Endometrium (tissue), 2 donors: ENCODE results near the gene POMT1.
"Not testable (repeated sequence)": the region's sequence is repeated elsewhere in the genome, so short reads cannot be mapped to it uniquely, and the experiment has no call there.

Source experiments
- FAIRE-seq: peaks from 2 replicates; lab custom pipeline; 2012; peaks lifted over from hg19 to GRCh38; lab: Jason Lieb, UNC
- donor health status: control.
- donor health status: control.

POMT1 gene

DNA sequence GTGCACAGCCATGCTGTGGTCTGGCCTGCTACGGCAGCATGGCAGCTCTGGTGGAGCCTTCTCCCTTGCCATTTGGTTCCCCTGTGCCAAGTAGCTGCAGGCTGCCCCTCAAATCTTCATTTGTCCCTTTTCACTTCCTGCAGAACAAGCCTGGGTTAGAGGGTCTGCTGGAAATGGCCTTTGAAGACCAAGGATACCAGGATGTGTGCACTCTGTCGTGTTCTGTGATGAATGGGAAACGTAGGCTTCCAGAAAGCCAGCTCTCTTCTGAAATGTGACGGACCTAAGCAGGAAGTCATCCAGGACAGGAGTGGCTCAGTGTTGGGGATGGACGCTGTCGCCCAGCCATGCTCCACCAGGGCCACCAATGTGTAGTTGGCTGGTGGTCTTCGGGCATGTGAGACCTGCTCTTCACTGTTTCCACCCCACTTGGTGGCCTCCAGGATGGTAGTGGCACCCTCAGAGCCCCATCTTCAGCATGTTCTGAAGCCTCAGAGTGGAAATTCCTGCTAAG is 3.4 kb upstream of the POMT1 start:
- no peak for FAIRE-seq

DNA sequence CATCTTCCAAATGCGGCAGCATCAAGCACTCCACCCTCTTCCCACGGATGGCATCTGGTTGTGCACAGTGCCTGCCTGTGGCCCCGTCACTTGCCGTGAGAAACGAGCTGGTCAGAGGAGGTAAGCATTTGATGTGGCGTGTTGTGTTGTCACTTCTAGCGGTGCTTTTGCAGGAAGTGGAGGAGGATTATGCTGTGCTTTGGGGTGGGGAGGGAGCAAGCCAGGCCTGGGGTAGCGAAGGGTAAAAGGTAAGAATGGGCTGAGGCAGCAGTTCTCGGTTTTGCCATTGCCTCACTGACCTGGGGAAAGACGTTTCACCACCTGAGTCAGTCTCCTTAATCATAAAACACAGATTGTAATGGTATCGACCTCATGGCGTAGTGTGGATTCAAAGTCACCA is 2.3 kb upstream of the POMT1 start:
- no peak for FAIRE-seq

DNA sequence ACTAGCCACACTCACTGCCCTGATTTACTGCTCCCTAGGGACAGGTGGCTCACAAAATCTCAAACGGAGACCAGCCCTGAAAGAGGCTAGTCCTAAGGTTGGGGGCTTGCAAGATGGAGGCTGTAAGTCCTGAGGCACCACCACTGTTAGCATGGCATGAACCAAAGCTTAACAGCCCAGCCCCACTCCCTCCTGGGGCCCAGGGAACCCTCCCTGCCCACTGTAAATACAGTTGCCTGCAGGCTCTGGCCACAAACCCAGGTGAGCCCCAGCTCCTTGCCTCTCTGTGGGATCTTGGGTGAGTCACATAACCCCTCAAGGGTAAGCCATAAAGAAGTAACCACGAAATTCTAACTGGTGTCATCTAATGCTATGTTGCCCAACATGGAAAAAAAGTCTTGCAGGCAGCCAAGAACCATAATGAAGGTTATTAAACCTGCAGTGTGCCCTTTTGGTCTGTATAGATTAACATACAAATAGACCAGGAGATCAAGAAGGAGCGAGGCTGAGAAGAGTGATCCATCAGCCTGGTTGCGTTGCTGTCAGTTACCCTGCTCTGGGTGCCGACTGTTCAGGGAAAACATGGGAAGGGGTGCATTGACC is 1.7 kb upstream of the POMT1 start:
- FAIRE-seq, result no peak

DNA sequence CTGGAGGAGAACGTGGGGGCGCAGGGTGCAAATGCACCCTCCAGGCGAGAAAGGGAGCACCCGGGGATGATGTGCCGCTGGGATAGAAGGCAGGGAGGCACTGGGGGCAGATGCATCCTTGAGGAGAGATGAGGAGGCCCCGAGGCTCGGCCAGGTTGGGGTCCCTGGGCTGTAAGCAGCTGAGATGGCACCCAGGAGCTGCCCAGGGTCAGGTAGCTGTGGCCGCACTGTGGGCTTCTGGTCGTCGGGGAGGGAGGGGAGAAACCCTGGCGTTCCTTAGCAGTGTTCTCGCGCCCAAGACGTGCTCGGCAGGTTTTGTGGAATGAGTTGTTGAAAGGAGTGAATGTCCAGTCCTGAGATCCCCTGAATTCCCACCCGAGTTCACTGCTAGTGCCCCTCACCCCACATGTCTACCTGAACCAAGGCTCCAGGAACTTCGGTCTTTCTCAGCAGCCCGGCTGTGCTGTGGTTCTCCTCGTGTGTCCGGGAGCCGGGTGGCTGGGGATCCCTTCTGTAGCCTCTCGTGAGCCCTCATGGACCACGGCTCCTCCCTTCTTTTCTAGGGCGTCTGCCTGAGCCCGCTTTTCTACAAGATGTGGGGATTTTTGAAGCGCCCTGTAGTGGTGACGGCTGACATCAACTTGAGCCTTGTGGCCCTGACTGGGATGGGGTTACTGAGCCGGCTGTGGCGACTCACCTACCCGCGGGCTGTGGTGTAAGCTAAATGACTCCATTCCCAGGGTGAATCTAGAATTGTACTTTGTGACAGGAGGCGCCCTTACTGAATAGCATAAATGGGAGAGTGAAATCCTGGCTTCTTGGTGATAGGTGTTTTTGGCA is 1.1 kb downstream of the POMT1 start:
- FAIRE-seq, result no peak

DNA sequence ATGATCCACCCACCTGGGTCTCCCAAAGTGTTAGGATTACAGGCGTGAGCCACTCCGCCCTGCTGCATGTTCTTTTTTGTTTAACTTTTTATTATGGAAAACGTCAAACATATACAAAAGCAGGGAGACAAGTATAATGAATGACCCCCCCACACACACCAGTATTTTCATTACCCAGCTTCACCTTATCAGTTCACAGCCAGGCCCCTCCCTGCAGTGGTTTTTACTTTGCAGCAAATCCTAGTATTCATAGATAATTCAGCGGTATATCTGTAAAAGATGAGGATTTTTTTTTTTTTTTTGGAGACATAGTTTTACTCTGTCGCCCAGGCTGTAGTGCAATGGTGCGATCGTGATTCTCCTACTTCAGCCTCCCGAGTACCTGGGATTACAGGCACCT is 2.3 kb downstream of the POMT1 start:
- no peak for FAIRE-seq

DNA sequence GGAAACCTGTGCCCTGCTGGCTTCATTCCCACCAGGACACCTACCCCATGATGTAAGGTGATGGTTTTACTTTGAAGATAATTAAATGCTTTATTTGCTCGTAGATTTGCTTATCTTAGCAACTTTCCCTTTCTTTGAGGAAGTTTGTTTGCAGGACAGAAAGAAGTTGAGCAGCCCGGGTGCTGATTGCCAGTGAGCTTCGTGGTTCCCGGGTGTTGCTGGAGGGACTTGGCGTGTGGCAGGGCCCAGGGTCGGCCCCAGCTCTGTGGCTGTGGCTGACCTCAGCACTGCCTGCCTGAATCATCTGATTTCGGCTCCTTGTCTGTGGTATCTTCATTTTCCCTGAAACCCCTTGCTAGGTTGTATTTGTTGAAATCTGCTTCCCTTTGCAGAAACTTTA is 8.7 kb downstream of the POMT1 start:
- FAIRE-seq, result no peak

DNA sequence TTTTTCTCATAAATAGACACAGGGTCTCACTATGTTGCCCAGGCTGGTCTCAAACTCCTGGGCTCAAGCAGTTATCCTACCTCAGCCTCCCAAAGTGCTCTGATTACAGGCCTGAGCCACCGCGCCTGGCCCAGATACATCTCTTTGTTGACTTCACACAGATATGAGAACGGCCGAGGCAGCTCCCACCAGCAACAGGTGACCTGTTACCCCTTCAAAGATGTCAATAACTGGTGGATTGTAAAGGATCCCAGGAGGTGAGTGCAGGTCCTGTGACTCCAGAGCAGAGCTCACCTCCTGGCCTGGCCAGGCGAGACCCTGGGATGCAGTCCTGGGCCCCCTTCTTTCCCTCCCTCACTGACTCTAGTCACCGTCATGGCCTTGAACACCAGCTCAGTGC is 9.2 kb downstream of the POMT1 start:
- FAIRE-seq, result no peak

DNA sequence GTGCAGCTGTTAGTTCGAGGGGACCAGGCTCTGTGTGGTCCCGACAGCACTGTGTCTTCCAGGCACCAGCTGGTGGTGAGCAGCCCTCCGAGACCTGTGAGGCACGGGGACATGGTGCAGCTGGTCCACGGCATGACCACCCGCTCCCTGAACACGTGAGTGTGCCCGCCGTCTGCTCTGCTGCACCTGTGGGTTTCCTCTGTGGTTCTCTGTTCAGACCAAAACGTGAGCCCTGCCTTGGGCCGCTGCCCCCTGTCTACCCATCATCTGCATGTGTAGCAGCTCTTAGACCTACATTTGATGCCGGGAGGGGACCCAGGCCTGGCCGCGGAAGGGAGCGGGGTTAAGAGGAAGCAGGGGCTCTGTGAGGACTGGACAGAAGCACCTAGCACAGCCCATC is 10.5 kb downstream of the POMT1 start:
- FAIRE-seq, result no peak

DNA sequence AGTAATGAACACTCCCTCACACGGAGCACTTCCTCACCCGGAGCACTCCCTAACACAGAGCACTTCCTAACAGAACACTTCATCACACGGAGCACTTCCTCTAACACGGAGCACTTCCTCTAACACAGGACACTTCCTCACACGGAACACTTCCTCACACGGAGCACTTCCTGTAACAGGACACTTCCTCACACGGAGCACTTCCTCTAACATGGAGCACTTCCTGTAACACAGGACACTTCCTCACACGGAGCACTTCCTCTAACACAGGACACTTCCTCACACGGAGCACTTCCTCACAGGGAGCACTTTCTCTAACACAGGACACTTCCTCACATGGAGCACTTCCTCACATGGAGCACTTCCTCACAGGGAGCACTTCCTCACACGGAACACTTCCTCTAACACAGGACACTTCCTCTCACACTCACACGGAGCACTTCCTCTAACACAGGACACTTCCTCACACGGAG is 12.9 kb downstream of the POMT1 start:
- not testable (repeated sequence) for FAIRE-seq

DNA sequence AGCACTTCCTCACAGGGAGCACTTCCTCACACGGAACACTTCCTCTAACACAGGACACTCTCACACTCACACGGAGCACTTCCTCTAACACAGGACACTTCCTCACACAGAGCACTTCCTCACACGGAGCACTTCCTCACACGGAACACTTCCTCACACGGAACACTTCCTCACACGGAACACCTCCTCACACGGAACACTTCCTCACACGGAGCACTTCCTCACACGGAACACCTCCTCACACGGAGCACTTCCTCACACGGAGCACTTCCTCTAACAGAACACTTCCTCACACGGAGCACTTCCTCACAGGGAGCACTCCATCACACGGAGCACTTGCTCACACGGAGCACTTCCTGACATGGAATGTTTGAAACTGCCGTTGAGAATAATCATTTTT is 13.4 kb downstream of the POMT1 start:
- FAIRE-seq, result no peak

DNA sequence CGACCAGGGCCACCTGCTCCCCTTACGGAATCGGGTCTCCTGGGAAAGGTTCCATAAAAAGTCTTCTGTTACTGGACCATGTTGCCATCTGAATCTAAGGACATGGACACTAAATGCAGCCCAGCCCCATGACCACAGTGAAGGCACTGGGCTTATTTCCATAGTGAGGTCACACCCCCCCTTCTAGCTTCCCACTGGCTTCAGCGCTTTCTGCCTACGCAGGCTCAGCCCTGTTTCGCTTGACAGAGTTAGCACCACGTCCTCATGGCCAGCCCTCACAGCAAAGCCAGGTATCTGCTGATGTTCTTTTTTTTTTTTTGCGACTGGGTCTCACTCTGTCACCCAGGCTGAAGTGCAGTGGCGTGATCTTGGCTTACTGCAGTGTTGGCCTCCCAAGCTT is 14.2 kb downstream of the POMT1 start:
- FAIRE-seq, result no peak

DNA sequence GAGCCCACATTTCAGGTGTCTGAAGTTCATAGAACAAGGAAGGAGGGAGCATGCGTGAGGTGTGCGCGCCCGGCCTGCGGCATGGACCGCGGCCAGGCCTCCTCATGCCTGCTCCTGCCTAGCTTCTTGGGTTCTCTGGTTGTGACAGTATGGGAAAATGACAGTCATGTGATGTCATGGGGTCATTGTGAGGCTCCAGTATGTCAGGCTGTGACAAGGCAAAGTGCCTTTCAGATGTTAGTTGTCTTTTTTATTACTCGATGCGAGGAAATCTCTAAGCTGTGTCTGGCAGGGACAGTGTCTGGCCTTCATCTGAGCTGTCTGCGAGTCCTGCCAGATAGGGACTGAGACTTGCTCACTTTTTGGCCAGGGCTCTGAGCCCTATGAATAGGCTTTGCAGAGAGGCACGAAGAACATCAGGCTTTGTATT is 15.1 kb downstream of the POMT1 start:
- no peak for FAIRE-seq

DNA sequence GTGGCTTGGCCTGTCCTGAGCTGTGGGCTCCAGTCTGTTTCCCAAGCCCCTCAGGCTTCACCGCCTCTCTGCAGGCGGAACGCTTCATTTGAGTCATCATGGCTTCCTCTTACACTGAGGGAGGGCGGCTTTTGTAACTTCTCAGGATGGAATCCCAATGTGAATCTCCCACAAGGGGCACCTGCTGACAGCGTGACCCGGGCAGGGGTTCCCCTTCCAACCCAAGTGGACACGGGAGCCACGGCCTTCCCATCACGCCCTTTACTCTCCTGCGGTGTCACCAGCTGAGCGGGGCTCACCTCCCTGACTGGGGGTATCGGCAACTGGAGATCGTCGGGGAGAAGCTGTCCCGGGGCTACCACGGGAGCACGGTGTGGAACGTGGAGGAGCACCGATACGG is 15.8 kb downstream of the POMT1 start:
- no peak for FAIRE-seq

DNA sequence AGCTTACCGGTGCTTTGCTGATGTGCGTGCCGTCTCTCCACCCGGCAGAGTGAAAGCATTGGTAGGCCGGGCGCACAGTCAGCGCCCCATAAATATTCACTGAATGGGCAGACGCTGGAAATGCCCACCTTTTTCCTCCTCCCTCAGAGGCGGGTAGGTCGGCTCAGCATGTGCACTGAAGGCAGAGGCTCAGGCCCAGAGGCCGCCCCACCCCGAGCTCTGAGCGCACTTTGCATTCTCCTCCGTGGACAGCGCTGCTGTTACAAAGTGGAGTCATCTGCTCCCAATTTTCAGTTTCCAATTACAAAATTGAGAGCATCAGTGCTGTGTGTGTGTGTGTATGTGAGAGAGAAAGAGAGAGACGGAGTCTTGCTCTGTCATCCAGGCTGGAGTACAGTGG is 17.8 kb downstream of the POMT1 start:
- no peak for FAIRE-seq

DNA sequence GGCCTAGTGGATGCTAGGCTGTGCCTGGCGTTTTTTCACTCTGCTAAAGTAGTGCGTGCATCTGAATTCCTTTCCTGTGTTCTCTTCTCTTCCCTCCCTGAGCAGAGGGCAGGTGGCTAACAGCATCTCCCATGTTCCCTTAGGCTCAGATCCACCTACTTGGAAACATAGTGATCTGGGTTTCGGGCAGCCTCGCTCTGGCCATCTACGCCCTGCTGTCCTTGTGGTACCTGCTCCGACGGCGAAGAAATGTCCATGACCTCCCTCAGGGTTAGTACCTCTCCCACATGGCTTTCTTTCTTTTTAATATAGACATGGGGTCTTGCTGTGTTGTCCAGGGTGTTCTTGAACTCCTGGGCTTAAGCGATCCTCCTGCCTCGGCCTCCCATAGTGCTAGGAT is 18.5 kb downstream of the POMT1 start:
- FAIRE-seq, result no peak

DNA sequence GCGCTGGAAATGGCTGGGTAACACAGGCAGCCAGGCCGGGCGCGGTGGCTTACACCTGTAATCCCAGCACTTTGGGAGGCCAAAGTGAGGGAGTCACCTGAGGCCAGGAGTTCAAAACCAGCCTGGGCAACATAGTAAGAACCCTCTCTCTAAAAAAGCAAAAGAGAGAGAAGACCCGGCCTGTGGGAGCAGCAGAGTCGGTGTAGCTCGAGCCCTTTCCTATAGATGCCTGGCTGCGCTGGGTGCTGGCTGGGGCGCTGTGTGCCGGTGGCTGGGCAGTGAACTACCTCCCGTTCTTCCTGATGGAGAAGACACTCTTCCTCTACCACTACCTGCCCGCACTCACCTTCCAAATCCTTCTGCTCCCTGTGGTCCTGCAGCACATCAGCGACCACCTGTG is 19.1 kb downstream of the POMT1 start:
- FAIRE-seq, result no peak

DNA sequence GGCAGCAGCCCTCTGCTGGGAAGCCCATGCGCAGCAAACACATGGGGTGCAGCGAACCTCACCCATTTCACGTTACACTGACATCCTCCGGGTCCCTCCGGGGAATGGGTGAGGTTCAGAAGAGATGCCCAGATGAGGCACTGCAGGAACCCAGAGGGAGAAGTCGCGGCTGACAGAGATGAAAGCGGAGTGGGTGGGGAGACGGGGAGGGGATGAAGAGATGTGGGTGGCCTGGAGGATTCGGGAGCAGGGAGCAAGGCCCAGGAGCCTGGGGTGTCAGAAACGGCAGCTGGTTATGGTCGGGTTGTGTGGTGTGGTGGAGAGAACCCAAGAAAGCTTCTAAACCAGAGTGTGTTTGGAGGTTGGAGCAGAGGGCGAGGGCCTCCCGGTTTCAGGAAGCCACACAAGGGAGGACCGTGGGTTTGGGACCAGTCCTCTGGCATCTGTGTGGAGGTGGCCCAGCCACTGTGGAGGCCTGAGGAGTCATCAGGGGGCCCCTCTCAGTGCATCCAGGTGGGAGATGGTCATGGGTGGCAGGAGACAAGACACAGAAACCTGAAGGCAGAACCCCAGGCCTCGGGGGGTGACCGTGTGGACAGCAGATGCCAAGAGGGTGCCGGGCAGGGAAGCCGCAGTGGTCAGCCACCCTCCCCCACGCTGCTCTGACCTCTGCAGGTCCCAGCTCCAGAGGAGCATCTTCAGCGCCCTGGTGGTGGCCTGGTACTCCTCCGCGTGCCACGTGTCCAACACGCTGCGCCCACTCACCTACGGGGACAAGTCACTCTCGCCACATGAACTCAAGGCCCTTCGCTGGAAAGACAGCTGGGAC is 19.8 kb downstream of the POMT1 start:
- no peak for FAIRE-seq

DNA sequence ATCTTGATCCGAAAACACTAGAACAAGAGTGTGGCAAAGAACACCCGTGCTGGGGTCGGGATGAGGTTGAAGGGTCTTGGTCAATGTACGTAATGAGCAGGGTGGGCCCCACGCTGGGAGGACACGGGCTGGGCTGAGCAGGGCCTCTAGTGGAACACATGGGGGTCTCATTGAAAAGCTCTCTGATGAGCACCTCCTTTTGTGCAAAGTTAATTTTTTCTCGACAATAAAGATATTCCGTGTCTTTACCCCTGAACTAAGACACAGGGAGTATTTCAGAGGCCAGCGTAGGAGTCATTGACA is 20.3 kb downstream of the POMT1 start:
- no peak for FAIRE-seq

DNA sequence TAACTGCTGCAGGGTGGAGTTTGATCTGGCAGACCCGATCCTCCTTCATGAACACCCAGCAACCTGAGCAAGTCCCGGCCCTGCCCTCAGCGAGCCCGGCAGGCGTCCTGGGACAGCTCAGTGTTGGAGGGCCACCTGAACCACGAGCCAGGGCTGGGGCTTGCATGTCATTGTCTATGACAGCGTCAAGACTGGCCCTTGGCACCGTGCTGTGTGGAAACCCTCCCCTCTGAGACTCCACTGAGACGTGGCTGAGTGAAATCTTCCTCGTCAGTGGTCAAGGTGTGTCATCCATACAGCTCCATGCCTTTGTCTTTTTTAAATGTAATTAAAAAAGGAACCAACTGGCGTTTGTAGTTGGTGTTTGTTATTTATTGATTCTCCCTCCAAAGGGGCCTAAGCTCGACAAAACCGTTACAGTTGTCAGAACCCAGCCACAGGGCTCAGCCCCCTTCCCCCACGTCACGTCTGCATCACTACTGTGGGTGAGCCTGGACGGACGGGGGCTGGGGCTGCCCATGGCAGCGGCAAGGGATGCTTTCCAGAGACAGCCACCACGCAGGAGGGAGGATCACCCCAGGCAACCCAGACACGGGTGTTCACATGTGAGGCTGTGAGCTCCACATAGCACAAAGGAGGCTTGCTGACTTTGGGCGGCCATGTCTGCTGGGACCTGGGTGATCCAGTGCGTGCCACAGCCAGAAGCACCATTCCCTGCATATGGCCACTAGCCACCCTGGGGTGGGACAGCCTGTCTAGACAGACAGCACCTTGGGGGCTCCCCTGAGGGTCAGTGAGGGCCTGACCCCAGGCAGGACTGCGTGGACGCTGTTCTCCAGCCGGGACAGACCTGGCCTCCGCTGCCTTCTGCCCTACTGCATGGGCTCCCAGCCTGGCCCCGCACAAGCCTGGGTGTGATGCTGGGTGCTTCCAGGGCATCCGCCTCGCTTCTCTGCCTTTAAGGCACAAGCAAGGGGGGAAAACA is 21.0 kb downstream of the POMT1 start:
- no peak for FAIRE-seq

DNA sequence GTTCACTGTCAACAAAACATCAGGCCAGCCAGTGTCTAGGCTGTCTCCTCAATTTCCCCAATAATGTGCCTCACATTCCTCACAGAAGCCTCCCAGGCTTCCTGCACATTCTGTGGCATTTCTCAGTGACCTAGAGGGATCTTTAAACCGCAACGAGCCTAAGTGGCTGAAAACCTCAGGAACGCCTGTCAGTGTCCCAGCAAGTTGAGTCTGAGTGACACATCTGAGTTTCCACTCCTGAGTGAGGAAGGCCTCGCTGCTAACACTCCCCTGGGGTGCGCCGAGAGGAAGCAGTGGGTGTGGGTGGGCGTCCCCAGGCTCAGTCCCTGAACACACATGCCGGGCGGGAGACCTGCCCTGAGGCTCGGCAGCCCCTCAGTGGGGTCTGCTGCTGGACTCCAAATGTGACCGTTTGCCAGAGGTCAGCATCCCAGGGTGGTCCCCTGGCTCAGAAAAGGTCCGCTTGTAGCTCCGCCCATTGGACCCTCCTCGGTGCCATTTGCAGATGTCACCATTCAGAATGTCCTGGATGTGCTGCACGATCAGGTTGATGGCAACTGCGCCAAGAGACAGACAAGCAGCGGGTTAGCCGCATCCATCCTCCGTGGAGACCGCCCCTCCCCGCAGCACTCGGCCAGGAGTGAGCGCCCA is 22.1 kb downstream of the POMT1 start:
- no peak for FAIRE-seq
